ENCODE results near the gene VAT1L. TPM values are rescaled to one million over a fixed set of nuclear protein-coding genes. Genes with fewer than 3 reads are reported as not detected.

Gene VAT1L
- total RNA-seq, 1 donor from 2014 or later: 1.7 TPM

DNA sequence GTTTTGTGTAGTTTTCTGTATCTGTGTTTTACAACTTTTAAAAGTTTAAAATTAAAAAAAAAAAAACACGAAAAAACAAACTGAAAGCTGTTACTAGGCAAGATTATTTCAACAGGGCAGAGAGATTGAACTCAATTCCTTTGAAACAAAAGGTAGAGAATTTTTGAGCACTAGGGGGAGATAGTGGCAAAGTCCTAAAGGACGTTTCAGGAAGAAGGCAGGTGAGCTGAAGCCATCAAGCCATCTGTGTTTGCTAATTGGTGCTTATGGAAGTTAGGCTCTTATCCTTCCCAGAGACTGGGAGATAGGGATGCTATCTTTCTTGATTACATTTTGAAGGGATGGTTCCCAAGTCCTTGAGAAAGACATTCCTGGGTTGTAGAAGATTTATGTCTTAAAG, 163.4 kb downstream of the VAT1L start:
- DNase-seq (ENCODE audit: low read depth in 2 of 2): peak in 1 of 2 donors; percentile 13

GRCh38 chr16:77955127-77955526, 166.8 kb downstream of the VAT1L start:
- no peak for DNase-seq (ENCODE audit: low read depth in 2 of 2)

GRCh38 chr16:77956231-77956630, 167.9 kb downstream of the VAT1L start:
- DNase-seq (ENCODE audit: low read depth in 2 of 2): no peak

DNA sequence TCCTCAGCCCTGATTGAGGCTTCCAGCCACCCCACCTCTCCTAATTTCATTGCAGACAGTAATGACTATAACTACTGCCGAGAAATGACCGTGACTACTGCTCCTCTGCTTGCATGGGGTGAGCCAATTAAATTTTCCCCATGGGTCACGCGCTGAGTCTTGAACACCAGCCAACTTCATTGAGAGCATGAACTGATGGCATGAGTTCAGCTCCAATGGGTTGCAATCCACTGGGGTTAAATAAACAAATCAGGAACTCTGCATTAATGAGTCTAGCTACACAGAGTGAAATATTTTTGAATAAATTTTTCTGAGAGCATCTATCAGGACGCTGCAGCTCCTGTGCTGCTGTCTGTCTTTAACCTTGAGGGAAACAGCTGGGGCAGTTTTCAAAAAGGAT, 172.4 kb downstream of the VAT1L start:
- DNase-seq (ENCODE audit: low read depth in 2 of 2): no peak

DNA sequence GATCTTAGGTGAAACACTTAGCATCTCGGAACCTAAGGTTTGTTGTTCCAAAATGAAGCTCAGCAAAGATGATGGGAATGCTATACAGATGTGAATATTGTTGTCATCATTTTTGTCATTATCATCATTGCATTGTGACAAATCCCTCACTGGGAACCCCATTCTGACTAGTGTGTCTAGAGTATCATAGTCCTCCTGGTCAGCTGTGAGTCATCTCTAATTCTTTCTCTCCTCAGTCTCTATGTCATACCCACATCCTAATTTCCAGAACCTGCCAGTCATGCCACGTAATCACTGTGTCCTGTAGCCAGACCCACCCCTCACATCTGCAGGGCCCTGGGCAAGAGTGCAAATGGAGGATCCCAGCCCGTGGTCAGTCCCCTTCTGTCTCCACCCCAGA, 173.4 kb downstream of the VAT1L start:
- no peak for DNase-seq (ENCODE audit: low read depth in 2 of 2)

DNA sequence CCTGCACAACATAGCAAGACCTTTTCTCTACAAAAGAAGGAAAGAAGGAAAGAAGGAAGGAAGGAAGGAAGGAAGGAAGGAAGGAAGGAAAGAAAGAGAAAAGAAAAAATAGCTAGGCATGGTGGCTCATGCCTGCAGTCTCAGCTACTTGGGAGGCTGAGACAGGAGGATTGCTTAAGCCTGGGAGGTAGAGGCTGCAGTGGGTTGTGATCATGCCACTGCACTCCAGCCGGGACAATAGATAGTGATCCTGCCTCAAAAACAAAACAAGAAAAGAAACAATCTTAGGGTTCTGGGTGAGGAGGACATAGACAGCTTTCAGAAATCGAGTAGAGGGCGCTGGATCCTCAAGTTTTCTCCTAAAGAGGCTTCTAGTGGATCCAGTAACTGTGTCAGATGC, 174.3 kb downstream of the VAT1L start:
- DNase-seq (ENCODE audit: low read depth in 2 of 2): no peak

GRCh38 chr16:77963185-77964044, 175.1 kb downstream of the VAT1L start:
- DNase-seq (ENCODE audit: low read depth in 2 of 2): no peak

GRCh38 chr16:77965346-77965745, 177.0 kb downstream of the VAT1L start:
- DNase-seq (ENCODE audit: low read depth in 2 of 2): no peak

DNA sequence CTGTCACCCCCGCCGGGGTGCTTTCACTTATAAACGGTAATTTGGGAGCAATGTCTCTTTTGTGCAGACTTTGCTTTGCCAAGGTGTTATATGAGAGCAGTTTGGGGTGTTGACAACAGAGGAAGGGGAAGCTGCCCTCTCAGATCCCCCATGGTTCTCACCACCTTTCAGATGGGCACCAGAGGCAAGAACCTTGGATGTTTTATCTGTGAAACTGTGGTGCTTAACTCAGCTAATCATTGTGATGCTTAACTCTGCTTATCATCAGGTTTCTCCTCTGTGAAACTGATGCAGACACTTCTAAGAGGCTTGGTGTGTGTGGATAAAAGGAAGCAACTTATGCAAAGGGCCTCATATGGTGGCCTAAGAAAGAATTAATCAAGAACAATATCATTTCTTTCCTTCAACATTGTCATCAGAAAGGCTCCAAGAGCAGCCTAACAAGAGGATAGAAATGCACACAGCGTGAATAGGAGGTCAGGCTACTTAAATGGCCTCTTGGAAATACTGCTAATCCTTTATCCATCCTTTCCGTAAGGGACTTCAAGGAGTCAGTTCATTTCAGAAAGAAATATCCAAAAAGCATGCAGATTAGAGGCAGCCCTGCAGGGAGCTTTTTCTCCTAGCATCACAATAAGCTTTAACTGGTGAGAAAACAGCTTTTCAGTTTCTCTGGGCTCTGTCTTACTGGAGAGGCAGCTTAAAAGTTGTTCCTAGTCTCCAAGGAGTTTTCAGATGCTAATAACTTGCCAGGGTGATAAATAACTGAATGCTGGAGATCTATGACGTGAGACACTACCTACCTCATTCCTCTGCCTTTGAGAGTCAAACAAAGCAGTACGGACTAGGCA, 178.9 kb downstream of the VAT1L start:
- DNase-seq (ENCODE audit: low read depth in 2 of 2): no peak

GRCh38 chr16:77969861-77970260, 181.5 kb downstream of the VAT1L start:
- no peak for DNase-seq (ENCODE audit: low read depth in 2 of 2)

DNA sequence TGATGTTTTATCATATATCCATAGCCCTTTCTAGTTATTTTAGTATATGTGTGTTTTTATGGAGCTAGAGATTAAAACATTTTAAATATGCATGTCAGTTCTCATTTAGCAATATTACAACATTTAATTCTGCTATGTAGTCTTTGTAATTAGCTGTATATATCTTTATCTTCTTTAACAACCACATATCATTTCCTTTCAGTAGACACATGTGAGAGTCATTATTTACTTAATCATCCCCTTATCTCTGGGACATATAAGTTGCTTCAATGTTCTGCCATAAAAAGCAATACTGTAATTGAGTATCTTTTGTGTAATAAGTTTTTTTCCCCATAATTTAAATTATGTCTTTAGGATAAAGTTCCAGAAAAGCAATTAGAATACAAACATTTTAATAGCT, 182.0 kb downstream of the VAT1L start:
- DNase-seq (ENCODE audit: low read depth in 2 of 2): no peak

GRCh38 chr16:77971306-77972061, 183.1 kb downstream of the VAT1L start:
- peak; percentile 50 to 72 for DNase-seq (ENCODE audit: low read depth in 2 of 2)

DNA sequence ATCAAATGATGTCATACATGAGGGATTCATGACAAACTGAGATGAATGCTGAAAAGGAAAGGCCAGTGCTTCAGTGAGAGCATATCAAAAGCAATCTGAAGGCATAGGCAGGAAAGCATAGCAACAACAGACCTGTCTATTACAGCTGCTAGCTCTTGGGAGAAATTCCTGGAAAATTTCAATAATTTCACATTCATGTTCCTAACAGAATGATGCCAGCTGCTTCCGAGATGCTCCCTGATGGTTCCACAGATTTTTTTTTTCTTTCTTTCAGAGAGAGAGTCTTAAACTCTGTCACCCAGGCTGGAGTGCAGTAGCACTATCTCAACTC, 183.7 kb downstream of the VAT1L start:
- DNase-seq (ENCODE audit: low read depth in 2 of 2): no peak

- DNase-seq (ENCODE audit: low read depth in 2 of 2): peak in 1 of 2 donors; percentile 23
These were observed 186.5 kb downstream of the VAT1L start for GRCh38 chr16:77974883-77975282.

GRCh38 chr16:77975942-77976341, 187.6 kb downstream of the VAT1L start:
- DNase-seq (ENCODE audit: low read depth in 2 of 2): no peak

GRCh38 chr16:77977339-77977738, 189.0 kb downstream of the VAT1L start:
- no peak for DNase-seq (ENCODE audit: low read depth in 2 of 2)

DNA sequence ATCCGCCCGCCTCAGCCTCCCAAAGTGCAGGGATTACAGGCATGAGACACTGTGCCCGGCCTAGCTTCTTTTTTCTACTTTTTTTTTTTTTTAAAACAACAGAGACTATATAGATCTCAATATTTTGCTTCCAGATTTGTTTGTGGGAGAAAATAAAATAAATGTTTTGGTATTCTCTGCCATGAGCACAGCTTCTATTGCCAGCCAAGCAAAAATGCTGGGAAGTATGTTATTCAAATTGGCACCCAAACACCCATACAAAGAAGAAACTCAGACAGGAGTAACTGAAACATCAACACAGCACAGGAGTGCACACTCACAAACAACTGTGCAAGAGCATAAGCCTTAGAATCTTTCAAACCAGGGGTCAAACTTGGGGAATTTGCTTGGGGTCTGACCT, 196.7 kb downstream of the VAT1L start:
- DNase-seq (ENCODE audit: low read depth in 2 of 2): no peak

GRCh38 chr16:77986011-77986740, 197.8 kb downstream of the VAT1L start:
- DNase-seq (ENCODE audit: low read depth in 2 of 2): no peak

GRCh38 chr16:77987810-77988209, 199.4 kb downstream of the VAT1L start:
- no peak for DNase-seq (ENCODE audit: low read depth in 2 of 2)

- DNase-seq (ENCODE audit: low read depth in 2 of 2): no peak
These were observed 201.5 kb downstream of the VAT1L start for GRCh38 chr16:77989846-77990245.

DNA sequence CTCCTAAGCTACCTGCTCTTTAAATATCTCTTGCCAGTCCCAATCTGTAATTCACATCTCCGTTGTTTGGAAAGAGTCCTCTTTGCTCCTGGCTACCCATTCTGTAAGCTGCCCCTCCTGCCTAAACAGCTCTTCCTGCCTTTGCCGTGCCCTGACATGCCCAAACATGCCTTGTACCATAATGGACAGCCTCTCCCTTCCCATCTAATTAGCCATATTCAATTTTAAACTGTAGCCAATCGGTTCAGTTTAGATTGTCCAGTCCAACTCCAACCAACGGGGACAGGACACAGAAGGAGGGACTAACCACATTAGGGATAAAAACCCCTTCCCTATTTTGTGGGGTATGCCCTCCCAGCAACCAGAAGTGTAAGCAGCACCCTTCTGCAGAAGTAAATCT, 203.3 kb downstream of the VAT1L start:
- no peak for DNase-seq (ENCODE audit: low read depth in 2 of 2)
